HepG2 (cell line): ENCODE results near the gene TBC1D21. TPM values are rescaled to one million over a fixed set of nuclear protein-coding genes. Genes with fewer than 3 reads are reported as not detected.

Experiments used
- ATAC-seq: fragments of 200-7000 bp; cut with Tn5 transposase; 3 replicates; pipeline ENCODE4 v1.9.1; 2020; ENCODE audit warnings: mild to moderate bottlenecking, moderate library complexity
- BruUV-seq: library from RNA; stranded (reverse); fragments of 400-500 nt; replicated peaks from 2 replicates; lab custom pipeline; 2021; lab: Mats Ljungman, UMichigan
- CTCF ChIA-PET: fragments of 300-600 bp; formaldehyde crosslinking; extraction: SDS; loops from one replicate; lab custom pipeline; 2021; ENCODE audit warnings: low total read pairs, inconsistent platforms, low intra/inter-chr PET ratio; lab: Yijun Ruan, JAX
- POLR2A ChIA-PET: fragments of 350-600 bp; sonication (Branson Sonifier 250); formaldehyde crosslinking; loops from one replicate; lab custom pipeline; 2020; ENCODE audit warnings: antibody characterized with exemption, inconsistent platforms; lab: Yijun Ruan, JAX
- DNase-seq: peaks from one replicate; pipeline ENCODE4 v3.0.0-alpha.2; 2015; ENCODE audit warnings: low spot score
- FAIRE-seq: peaks from 3 replicates; lab custom pipeline; 2011; peaks lifted over from hg19 to GRCh38; lab: Jason Lieb, UNC
- H2AFZ ChIP-seq: one replicate; pipeline ENCODE4 v1.6.1; 2011; ENCODE audit warnings: low read length, inconsistent platforms
- H3K27ac ChIP-seq: fragments of 300-600 bp; 3 replicates; pipeline ENCODE4 v1.8.0; 2011; ENCODE audit warnings: mixed run types, mild to moderate bottlenecking, mixed read lengths, low read length, inconsistent platforms; ENCODE audit not compliant: insufficient read depth; ENCODE audit errors: extremely low read length
- H3K27me3 ChIP-seq, 2 experiments: fragments of 200-600 bp in 1 of 2; 2 replicates in 1 of 2; 3 replicates in 1 of 2; pipeline versions ENCODE4 v1.6.0 to v1.8.0; 2011; ENCODE audit warnings: low read length in 2 of 2, mild to moderate bottlenecking in 2 of 2, moderate library complexity in 2 of 2, inconsistent platforms in 1 of 2; ENCODE audit not compliant: insufficient read depth in 2 of 2, control insufficient read depth in 1 of 2
- H3K36me3 ChIP-seq, 2 experiments: fragments of 200-600 bp in 1 of 2; replicated peaks in 1 of 2; 2 replicates in 1 of 2; 3 replicates in 1 of 2; pipeline versions ENCODE4 v1.5.1 to v1.8.0; 2011; ENCODE audit warnings: low read length in 2 of 2, inconsistent platforms in 1 of 2; ENCODE audit not compliant: insufficient read depth in 2 of 2, control insufficient read depth in 1 of 2
- H3K4me1 ChIP-seq: 2 replicates; pipeline ENCODE4 v1.5.1; 2012; ENCODE audit warnings: low read length, inconsistent platforms; ENCODE audit not compliant: insufficient read depth
- H3K4me2 ChIP-seq: 2 replicates; pipeline ENCODE4 v1.6.0; 2011; ENCODE audit warnings: low read depth, low read length, inconsistent platforms
- H3K4me3 ChIP-seq, 3 experiments: fragments of 200-600 bp in 1 of 3; sonication (generic), shearing (Covaris generic) in 1 of 3; replicated peaks in 1 of 3; 2 replicates each; pipeline ENCODE4 v1.5.1; 2011 to 2016; ENCODE audit warnings: low read length in 3 of 3, inconsistent platforms in 2 of 3, low read depth in 2 of 3, mild to moderate bottlenecking in 2 of 3, control low read depth in 1 of 3, mixed read lengths in 1 of 3; ENCODE audit not compliant: insufficient read depth in 1 of 3
- H3K79me2 ChIP-seq: one replicate; pipeline ENCODE4 v1.6.1; 2011; ENCODE audit warnings: low read length, inconsistent platforms; ENCODE audit not compliant: insufficient read depth
- H3K9ac ChIP-seq: 2 replicates; pipeline ENCODE4 v1.6.0; 2011; ENCODE audit warnings: mild to moderate bottlenecking, low read depth, low read length, inconsistent platforms; ENCODE audit not compliant: insufficient read depth
- H3K9me3 ChIP-seq: 2 replicates; pipeline ENCODE4 v1.5.1; 2012; ENCODE audit warnings: mild to moderate bottlenecking, low read length
- H4K20me1 ChIP-seq: 2 replicates; pipeline ENCODE4 v1.6.0; 2011; ENCODE audit warnings: inconsistent platforms, mild to moderate bottlenecking, low read length, moderate library complexity; ENCODE audit not compliant: insufficient read depth
- CCAR2 ChIP-seq: fragments of 200-400 bp; formaldehyde crosslinking; optimal IDR thresholded peaks from 2 replicates; pipeline ENCODE3; 2018; ENCODE audit warnings: low read depth, mild to moderate bottlenecking, low read length, moderate library complexity
- CHD4 ChIP-seq: fragments of 200-600 bp; sonication (generic); IDR thresholded peaks from 2 replicates; pipeline ENCODE4 v1.7.0; 2017; ENCODE audit warnings: mild to moderate bottlenecking, low read length, borderline replicate concordance
- GATA4 ChIP-seq: sonication (generic); IDR thresholded peaks from 2 replicates; pipeline ENCODE4 v1.6.1; 2016; ENCODE audit warnings: antibody characterized with exemption, low read depth, borderline replicate concordance
- ISX ChIP-seq: sonication (generic); formaldehyde crosslinking; conservative IDR thresholded peaks from 2 replicates; pipeline ENCODE4 v1.5.0; 2020; ENCODE audit warnings: missing genetic modification reagents
- JDP2 ChIP-seq: sonication (generic); formaldehyde crosslinking; IDR thresholded peaks from 2 replicates; pipeline ENCODE4 v1.8.1; 2022; ENCODE audit warnings: missing genetic modification reagents, borderline replicate concordance
- KDM4B ChIP-seq: sonication (generic); formaldehyde crosslinking; IDR thresholded peaks from 2 replicates; pipeline ENCODE4 v1.4.0; 2020; ENCODE audit warnings: missing genetic modification reagents
- NFE2L2 ChIP-seq: fragments of 150-350 bp; IDR thresholded peaks from 2 replicates; pipeline ENCODE4 v1.6.1; 2014; ENCODE audit warnings: low read length
- PHF8 ChIP-seq: sonication (generic); formaldehyde crosslinking; IDR thresholded peaks from 2 replicates; pipeline ENCODE4 v1.5.0; 2020; ENCODE audit warnings: missing genetic modification reagents
- RBM39 ChIP-seq: fragments of 200-400 bp; formaldehyde crosslinking; IDR thresholded peaks from one replicate; pipeline ENCODE4 v1.6.1; 2018; ENCODE audit warnings: antibody characterized with exemption, mild to moderate bottlenecking, low read depth, low read length; ENCODE audit not compliant: poor library complexity, severe bottlenecking
- RFXANK ChIP-seq: IDR thresholded peaks from 2 replicates; pipeline ENCODE4 v1.6.1; 2016
- TAF1 ChIP-seq: sonication (generic); formaldehyde crosslinking; IDR thresholded peaks from 2 replicates; pipeline ENCODE4 v1.4.0; 2020; ENCODE audit warnings: missing genetic modification reagents
- TP53 ChIP-seq: sonication (generic); formaldehyde crosslinking; conservative IDR thresholded peaks from 2 replicates; pipeline ENCODE4 v1.4.0; 2020; ENCODE audit warnings: missing genetic modification reagents
- ZBTB38 ChIP-seq: sonication (generic); formaldehyde crosslinking; IDR thresholded peaks from 2 replicates; pipeline ENCODE4 v1.5.1; 2020; ENCODE audit warnings: mild to moderate bottlenecking, missing genetic modification reagents
- WGBS: methylation state at CpG from one replicate; pipeline ENCODE4 v1.1.6; 2017; ENCODE audit warnings: low lambda C conversion rate; 5-methylcytosine and 5-hydroxymethylcytosine counted together
- in situ Hi-C: cut with HindIII; loops from 2 replicates; pipeline ENCODE4 v1.10.0; 2017; ENCODE audit warnings: low pct_unique_long_range_greater_than_20kb; ENCODE audit not compliant: extremely low pct_ligation_motif_present
- intact Hi-C: fragments of 100-400 bp; cut with micrococcal nuclease; formaldehyde crosslinking; loops from one replicate; pipeline ENCODE4 v1.10.0; 2022; ENCODE audit not compliant: unreplicated experiment
- polyA plus RNA-seq, 8 experiments: library from polyadenylated mRNA; depleted of rRNA in 3 of 8; stranded (reverse) in 7 of 8; unstranded in 1 of 8; fragments of >200 nt; fragmentation: Illumina TruSeq in 4 of 8; extraction: Trizol in 4 of 8; gene quantifications; 2 replicates each; pipeline versions ENCODE4 v1.2.1 to v1.2.3, GENCODE V29; 2011 to 2016; ENCODE audit warnings: low read depth in 4 of 8, missing spikeins in 1 of 8, mixed read lengths in 1 of 8; ENCODE audit not compliant: insufficient read depth in 1 of 8
- total RNA-seq, 5 experiments: library from RNA; depleted of rRNA; stranded (reverse); fragments of >200 nt; fragmentation: Illumina TruSeq; extraction: Trizol; gene quantifications; 2 replicates each; pipeline ENCODE4 v1.2.3, GENCODE V29; 2016; ENCODE audit warnings: low read depth in 1 of 5
- TF ChIP-seq, protein P1 (sequence below): sonication (generic); formaldehyde crosslinking; IDR thresholded peaks from 2 replicates; pipeline ENCODE4 v1.4.0; 2020; ENCODE audit warnings: missing genetic modification reagents, borderline replicate concordance
- TF ChIP-seq, protein P2 (sequence below): sonication (generic); formaldehyde crosslinking; IDR thresholded peaks from 2 replicates; pipeline ENCODE4 v1.9.0; 2021; ENCODE audit warnings: missing genetic modification reagents, mild to moderate bottlenecking, borderline replicate concordance
- TF ChIP-seq, protein P3 (sequence below): sonication (generic); formaldehyde crosslinking; conservative IDR thresholded peaks from 2 replicates; pipeline ENCODE4 v1.8.0; 2022; ENCODE audit warnings: missing genetic modification reagents
- TF ChIP-seq, protein P4 (sequence below): sonication (generic); formaldehyde crosslinking; conservative IDR thresholded peaks from 2 replicates; pipeline ENCODE4 v1.4.0; 2020; ENCODE audit warnings: missing genetic modification reagents

The TBC1D21 gene
- total and polyA plus RNA-seq, 2 of the 13 experiments (the other 11 are each of a cell fraction or from before 2014, with no cell fraction given) = not detected

DNA sequence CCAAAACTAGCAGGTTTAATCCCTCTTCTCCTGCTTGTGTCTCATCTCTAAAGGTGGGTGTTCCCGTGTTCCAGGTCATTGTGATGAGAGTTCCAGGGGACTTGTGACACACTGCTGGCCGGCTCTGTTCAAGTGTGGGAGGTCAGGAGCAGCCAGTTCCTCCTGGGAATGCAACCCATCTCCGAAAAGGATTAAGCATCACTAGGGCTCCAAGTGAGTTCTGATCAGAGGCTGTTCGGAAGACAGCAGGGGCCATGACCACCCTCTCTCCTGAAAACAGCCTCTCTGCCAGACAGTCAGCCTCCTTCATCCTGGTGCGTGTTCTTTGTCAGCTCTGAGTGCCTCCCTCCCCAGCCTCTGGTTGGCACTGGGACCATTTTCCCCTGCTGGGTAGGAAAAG lies at the start of gene TBC1D21 (continued):
- TF ChIP-seq, protein P1, sequence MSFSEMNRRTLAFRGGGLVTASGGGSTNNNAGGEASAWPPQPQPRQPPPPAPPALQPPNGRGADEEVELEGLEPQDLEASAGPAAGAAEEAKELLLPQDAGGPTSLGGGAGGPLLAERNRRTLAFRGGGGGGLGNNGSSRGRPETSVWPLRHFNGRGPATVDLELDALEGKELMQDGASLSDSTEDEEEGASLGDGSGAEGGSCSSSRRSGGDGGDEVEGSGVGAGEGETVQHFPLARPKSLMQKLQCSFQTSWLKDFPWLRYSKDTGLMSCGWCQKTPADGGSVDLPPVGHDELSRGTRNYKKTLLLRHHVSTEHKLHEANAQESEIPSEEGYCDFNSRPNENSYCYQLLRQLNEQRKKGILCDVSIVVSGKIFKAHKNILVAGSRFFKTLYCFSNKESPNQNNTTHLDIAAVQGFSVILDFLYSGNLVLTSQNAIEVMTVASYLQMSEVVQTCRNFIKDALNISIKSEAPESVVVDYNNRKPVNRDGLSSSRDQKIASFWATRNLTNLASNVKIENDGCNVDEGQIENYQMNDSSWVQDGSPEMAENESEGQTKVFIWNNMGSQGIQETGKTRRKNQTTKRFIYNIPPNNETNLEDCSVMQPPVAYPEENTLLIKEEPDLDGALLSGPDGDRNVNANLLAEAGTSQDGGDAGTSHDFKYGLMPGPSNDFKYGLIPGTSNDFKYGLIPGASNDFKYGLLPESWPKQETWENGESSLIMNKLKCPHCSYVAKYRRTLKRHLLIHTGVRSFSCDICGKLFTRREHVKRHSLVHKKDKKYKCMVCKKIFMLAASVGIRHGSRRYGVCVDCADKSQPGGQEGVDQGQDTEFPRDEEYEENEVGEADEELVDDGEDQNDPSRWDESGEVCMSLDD (CRISPR knock-in tag) = no peak
- TF ChIP-seq PHF8 (CRISPR knock-in tag) (no peak), KDM4B (CRISPR knock-in tag) (no peak)
- TF ChIP-seq, all 625 proteins: peak for 0

DNA sequence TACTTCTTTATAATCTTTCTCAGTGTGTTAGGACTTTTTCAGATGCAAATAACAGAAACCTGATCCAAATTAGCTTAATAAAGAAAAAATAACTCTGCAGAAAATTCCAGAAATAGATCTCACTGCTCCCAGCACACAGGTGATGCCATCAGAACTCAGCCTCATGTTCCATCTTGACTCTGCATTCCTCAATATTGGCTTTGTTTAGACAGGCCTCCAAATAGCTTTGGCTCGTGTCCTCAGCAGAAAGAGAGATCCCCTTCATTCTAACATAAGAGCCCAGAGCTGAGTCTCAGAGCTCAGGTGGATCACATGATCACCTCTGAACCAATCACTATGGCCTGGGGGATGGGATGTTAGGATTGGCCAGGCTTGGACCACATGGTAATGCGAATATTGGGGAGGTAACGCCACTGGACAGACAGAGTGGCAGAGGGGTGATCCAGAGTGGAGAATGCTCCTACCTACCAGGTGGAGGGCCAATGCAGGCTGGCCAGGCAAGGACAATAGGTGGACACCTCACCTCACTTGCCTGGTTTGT lies 46.6 kb upstream of the TBC1D21 start:
- POLR2A ChIA-PET = no interaction called here
- TF ChIP-seq ISX (CRISPR knock-in tag) (no peak), GATA4 (no peak), CCAR2 (no peak), RBM39 (no peak), RFXANK (CRISPR knock-in tag) (no peak), CHD4 (no peak), NFE2L2 (no peak), JDP2 (no peak), TAF1 (CRISPR knock-in tag) (no peak), ZBTB38 (CRISPR knock-in tag) (no peak), TP53 (CRISPR knock-in tag) (no peak)
- TF ChIP-seq, protein P2, sequence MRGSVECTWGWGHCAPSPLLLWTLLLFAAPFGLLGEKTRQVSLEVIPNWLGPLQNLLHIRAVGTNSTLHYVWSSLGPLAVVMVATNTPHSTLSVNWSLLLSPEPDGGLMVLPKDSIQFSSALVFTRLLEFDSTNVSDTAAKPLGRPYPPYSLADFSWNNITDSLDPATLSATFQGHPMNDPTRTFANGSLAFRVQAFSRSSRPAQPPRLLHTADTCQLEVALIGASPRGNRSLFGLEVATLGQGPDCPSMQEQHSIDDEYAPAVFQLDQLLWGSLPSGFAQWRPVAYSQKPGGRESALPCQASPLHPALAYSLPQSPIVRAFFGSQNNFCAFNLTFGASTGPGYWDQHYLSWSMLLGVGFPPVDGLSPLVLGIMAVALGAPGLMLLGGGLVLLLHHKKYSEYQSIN (CRISPR knock-in tag) = no peak
- TF ChIP-seq, protein P3, sequence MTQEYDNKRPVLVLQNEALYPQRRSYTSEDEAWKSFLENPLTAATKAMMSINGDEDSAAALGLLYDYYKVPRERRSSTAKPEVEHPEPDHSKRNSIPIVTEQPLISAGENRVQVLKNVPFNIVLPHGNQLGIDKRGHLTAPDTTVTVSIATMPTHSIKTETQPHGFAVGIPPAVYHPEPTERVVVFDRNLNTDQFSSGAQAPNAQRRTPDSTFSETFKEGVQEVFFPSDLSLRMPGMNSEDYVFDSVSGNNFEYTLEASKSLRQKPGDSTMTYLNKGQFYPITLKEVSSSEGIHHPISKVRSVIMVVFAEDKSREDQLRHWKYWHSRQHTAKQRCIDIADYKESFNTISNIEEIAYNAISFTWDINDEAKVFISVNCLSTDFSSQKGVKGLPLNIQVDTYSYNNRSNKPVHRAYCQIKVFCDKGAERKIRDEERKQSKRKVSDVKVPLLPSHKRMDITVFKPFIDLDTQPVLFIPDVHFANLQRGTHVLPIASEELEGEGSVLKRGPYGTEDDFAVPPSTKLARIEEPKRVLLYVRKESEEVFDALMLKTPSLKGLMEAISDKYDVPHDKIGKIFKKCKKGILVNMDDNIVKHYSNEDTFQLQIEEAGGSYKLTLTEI (CRISPR knock-in tag) = no peak
- TF ChIP-seq, protein P4, sequence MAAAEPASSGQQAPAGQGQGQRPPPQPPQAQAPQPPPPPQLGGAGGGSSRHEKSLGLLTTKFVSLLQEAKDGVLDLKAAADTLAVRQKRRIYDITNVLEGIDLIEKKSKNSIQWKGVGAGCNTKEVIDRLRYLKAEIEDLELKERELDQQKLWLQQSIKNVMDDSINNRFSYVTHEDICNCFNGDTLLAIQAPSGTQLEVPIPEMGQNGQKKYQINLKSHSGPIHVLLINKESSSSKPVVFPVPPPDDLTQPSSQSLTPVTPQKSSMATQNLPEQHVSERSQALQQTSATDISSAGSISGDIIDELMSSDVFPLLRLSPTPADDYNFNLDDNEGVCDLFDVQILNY (CRISPR knock-in tag) = no peak

More for the DNA sequence above, 46.6 kb upstream of the TBC1D21 start:
- no peaks in the 10 kb centered on the region for H3K36me3 ChIP-seq
- H3K4me3 ChIP-seq = no peak overlapping the region
- CTCF ChIA-PET = no interaction called here
- no peaks in the 10 kb centered on the region; a peak in 1 of 5 replicates for H3K27me3 ChIP-seq
- no peaks in the 10 kb centered on the region for H3K4me1 ChIP-seq
- DNase-seq (no peak), ATAC-seq (no peak), FAIRE-seq (no peak)
- H3K4me2 ChIP-seq = no peak overlapping the region
- no peaks in the 10 kb centered on the region for H3K9me3 ChIP-seq
- H2AFZ ChIP-seq = no peak overlapping the region
- intact Hi-C loops = no loop called here
- no peak overlapping the region for H3K9ac ChIP-seq
- in situ Hi-C loops = no loop called here
- H4K20me1 ChIP-seq = no peaks in the 10 kb centered on the region
- no peak overlapping the region for H3K27ac ChIP-seq
- no TSS peak for BruUV-seq
- no peaks in the 10 kb centered on the region for H3K79me2 ChIP-seq
- WGBS = 21% methylated on average over 3 of the region's 3 CpGs
